ENCODE measurements around the gene FLT1.

FLT1 gene

DNA sequence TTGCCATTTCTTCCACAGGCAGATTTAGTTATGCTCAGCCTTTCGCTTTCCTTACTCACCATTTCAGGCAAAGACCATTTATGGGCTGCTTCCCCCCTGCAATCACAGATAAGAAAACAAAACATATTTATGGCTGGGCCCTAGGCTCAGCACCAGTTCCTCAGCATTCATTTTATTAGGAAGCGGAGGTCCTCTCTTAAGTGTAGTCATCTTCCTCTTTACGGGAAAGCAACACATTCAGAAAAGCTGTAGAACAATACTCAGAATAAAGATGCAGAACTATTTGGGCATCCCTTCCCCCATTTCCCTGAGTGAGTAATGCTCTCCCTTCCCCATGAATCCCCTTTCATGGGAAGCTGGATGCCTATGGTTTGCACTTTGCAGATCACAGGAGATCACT, 27.9 kb downstream of the FLT1 start:
- TF ChIP-seq, protein P1, sequence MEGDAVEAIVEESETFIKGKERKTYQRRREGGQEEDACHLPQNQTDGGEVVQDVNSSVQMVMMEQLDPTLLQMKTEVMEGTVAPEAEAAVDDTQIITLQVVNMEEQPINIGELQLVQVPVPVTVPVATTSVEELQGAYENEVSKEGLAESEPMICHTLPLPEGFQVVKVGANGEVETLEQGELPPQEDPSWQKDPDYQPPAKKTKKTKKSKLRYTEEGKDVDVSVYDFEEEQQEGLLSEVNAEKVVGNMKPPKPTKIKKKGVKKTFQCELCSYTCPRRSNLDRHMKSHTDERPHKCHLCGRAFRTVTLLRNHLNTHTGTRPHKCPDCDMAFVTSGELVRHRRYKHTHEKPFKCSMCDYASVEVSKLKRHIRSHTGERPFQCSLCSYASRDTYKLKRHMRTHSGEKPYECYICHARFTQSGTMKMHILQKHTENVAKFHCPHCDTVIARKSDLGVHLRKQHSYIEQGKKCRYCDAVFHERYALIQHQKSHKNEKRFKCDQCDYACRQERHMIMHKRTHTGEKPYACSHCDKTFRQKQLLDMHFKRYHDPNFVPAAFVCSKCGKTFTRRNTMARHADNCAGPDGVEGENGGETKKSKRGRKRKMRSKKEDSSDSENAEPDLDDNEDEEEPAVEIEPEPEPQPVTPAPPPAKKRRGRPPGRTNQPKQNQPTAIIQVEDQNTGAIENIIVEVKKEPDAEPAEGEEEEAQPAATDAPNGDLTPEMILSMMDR (IDR thresholded peaks at IDR 0.05) = no peak

DNA sequence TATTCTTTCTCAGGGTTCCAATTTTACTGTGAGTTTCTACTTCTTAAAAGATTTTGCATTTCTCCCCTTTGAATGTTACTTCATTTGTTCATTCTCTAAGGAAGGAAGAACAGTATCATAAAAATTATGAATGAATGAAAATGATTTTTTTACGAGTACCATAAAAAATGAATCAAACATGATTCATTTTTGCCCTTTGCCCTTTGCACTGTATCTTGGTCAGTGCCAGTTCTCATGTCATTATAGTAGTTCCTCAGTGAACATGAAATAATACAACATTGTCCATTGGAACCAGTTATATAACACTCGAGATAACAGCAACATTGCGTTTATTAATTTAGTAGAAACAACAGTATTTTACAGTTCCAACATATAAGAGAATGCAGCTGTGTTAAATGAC, 28.8 kb downstream of the FLT1 start:
- TF ChIP-seq, protein P1 (IDR thresholded peaks at IDR 0.05) = no peak

DNA sequence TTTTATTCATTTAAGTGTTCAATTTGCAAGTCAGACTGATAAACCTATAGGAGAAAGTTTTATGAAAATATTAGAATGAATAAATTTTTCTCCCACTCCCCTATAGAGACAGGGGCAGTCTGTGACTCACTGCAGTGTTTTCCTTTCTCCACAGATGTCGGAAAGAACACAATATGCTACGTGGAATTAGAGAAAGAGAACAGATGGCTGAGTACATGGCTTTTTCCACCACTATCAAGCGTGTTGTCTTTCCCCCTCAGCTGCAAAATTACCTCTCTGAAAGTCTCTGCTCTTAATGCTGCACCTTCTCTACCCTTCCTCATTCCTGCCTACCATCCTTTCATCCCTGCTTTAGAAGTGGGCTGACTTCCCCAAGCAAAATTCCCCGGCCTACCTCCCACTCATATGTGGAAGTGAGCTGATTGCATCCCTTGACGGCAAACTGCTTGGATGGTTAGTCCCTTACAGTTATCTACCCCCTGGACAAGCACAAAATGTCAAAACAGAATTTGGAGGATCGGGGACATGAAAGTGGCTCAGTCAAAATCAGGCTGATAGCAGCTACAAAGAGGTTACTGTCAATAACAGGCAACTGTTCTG, 30.0 kb downstream of the FLT1 start:
- TF ChIP-seq, protein P1 (IDR thresholded peaks at IDR 0.05) = no peak

DNA sequence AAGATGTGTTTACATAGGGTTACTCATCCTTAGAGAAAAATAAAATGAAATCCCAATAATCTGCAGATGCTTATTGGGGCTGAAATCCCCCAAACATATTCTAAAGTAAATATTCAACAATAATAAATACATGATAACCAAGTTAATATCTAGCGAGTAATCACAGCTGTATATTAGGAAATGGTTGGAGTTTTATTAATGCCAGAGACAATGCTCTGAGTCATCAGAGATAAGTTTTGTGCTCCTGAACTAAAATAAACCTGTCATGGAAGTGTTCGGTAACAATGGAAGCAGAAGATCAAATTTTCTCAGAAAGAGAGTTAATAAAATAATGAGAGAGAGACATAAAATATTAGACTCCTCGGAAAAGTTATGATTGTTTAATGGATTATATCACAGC, 31.4 kb downstream of the FLT1 start:
- TF ChIP-seq, protein P1 (IDR thresholded peaks at IDR 0.05) = no peak

DNA sequence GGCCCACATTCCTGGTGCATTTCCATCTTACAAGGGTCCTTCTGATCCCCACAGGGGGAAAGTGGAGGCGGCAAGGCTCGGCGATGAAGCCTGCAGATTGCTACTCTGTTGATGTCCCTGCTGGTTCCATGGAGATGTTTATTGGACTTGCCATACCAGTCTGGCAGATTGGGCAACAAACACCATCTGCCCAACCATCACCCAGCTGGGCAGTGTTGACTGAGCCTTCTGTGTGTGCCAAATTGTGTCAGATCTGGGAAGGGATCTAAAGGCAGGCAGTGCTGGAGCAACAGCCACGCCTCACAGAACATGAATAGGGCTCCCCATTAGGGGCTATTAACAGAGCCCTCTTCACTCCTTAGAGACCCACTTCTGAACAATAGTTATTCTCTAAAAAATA, 35.0 kb downstream of the FLT1 start:
- TF ChIP-seq, protein P1 (IDR thresholded peaks at IDR 0.05) = no peak

DNA sequence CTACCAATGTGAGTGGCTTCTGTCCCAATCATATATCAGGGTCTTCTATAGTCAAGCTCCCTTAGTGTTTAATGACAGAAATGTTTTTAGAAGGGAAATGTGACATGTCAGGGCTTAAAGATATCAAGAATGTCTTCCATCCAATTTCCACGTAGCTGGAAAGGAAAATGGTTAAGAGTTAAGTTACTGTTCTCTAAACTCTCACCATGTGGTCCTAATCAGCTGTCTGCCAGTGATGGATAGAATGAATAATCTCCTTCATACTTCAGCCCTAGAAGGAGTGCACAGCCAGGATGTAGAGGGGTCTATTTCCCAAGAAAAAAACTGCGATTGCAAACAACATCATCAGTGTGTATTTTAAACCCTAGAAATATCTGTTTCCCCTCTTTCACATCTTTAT, 36.3 kb downstream of the FLT1 start:
- TF ChIP-seq, protein P1 (IDR thresholded peaks at IDR 0.05) = no peak

DNA sequence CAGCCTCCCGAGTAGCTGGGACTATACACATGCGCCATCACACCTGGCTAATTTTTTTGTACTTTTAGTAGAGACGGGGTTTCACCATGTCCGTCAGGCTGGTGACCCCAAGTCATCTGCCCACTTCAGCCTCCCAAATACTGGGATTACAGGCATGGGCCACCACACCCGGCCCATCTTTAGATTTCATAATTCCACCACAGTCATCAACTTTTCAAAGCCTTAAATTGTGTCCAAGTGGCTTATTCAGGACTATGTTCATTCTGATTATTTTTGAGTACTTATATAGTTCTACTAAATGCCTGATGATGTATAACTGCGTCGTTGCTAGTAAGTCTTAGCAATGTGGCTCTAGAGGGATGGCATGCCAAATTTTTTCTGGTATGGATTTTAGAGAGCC, 36.9 kb downstream of the FLT1 start:
- TF ChIP-seq, protein P1 (IDR thresholded peaks at IDR 0.05) = no peak

DNA sequence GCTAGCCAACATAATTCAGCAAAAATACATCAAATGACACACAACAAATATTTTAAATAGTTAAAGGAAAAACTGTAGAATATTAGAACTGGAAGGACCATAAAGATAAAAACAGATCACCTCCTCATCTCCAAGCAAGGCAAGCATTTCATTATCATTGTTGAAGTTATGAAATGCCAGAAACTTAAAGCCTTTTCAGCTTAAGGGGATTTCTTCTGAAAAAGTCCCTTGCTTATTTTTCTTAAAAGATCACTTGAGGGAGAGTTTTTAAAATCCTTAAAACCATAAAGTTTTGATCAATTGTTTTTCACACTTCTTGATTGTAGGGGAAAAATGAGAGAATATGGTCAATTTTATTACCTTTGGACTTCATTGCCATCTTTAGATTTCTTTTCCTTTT, 37.4 kb downstream of the FLT1 start:
- TF ChIP-seq, protein P1 (IDR thresholded peaks at IDR 0.05) = no peak
